Measurements from ENCODE around the gene HCFC2.

The HCFC2 gene

GRCh38 chr12:104083769-104084475, 19.6 kb downstream of the HCFC2 start:
- H2AFZ ChIP-seq (ENCODE audit: low read length), result no peak overlapping the region
- no peak overlapping the region for H3K27ac ChIP-seq (ENCODE audit: low read depth, low read length, poor library complexity, severe bottlenecking)
- no peaks in the 10 kb centered on the region for H3K79me2 ChIP-seq (ENCODE audit: insufficient read depth, low read length)
- no peak for TF ChIP-seq EZH2 (IDR thresholded peaks at IDR 0.05; ENCODE audit: borderline replicate concordance, low read length)
- TF ChIP-seq CTCF (IDR thresholded peaks at IDR 0.05; ENCODE audit: low read length), result no peak
- no peaks in the 10 kb centered on the region for H3K27me3 ChIP-seq (ENCODE audit: insufficient read depth, low read length)
- no peaks in the 10 kb centered on the region for H3K9me2 ChIP-seq (ENCODE audit: low read depth, low read length)
- H3K9ac ChIP-seq (ENCODE audit: low read length), result no peak overlapping the region
- no peak overlapping the region for H3K4me2 ChIP-seq (ENCODE audit: low read length)
- no peaks in the 10 kb centered on the region for H3K4me1 ChIP-seq (ENCODE audit: insufficient read depth, low read length, severe bottlenecking)
- no peaks in the 10 kb centered on the region for H3F3A ChIP-seq (ENCODE audit: insufficient read depth, low read length)
- peaks cover 14% of the 10 kb centered on the region; the same call in 1 of the 2 replicates for H3K36me3 ChIP-seq (ENCODE audit: insufficient read depth, low read length)
- H3K9me3 ChIP-seq (ENCODE audit: low read length), result no peaks in the 10 kb centered on the region
- H4K20me1 ChIP-seq (ENCODE audit: insufficient read depth, low read length), result no peaks in the 10 kb centered on the region
- no peak overlapping the region for H3K4me3 ChIP-seq (ENCODE audit: low read depth, low read length, poor library complexity, severe bottlenecking)

- Histone ChIP-seq H3K9me3 (ENCODE audit: low read length) (no peaks in the 10 kb centered on the region), H3K27ac (ENCODE audit: low read depth, low read length, poor library complexity, severe bottlenecking) (no peak overlapping the region), H3F3A (ENCODE audit: insufficient read depth, low read length) (no peaks in the 10 kb centered on the region), H3K9ac (ENCODE audit: low read length) (no peak overlapping the region), H3K4me2 (ENCODE audit: low read length) (no peak overlapping the region), H3K4me3 (ENCODE audit: low read depth, low read length, poor library complexity, severe bottlenecking) (no peak overlapping the region), H2AFZ (ENCODE audit: low read length) (no peak overlapping the region), H3K79me2 (ENCODE audit: insufficient read depth, low read length) (no peaks in the 10 kb centered on the region), H3K27me3 (ENCODE audit: insufficient read depth, low read length) (no peaks in the 10 kb centered on the region), H3K9me2 (ENCODE audit: low read depth, low read length) (no peaks in the 10 kb centered on the region), H3K4me1 (ENCODE audit: insufficient read depth, low read length, severe bottlenecking) (no peaks in the 10 kb centered on the region), H3K36me3 (ENCODE audit: insufficient read depth, low read length) (peaks cover 4% of the 10 kb centered on the region; the same call in 1 of the 2 replicates), H4K20me1 (ENCODE audit: insufficient read depth, low read length) (no peaks in the 10 kb centered on the region)
- TF ChIP-seq CTCF (IDR thresholded peaks at IDR 0.05; ENCODE audit: low read length) (no peak), EZH2 (IDR thresholded peaks at IDR 0.05; ENCODE audit: borderline replicate concordance, low read length) (no peak)
Observed at GRCh38 chr12:104090685-104091084, 26.4 kb downstream of the HCFC2 start.

GRCh38 chr12:104091136-104091535, 26.8 kb downstream of the HCFC2 start:
- Histone ChIP-seq H3K9me3 (ENCODE audit: low read length) (no peaks in the 10 kb centered on the region), H3K27ac (ENCODE audit: low read depth, low read length, poor library complexity, severe bottlenecking) (no peak overlapping the region), H3K27me3 (ENCODE audit: insufficient read depth, low read length) (no peaks in the 10 kb centered on the region), H3K79me2 (ENCODE audit: insufficient read depth, low read length) (no peaks in the 10 kb centered on the region), H3F3A (ENCODE audit: insufficient read depth, low read length) (no peaks in the 10 kb centered on the region), H3K9me2 (ENCODE audit: low read depth, low read length) (no peaks in the 10 kb centered on the region), H3K36me3 (ENCODE audit: insufficient read depth, low read length) (peaks cover 4% of the 10 kb centered on the region; the same call in 1 of the 2 replicates), H3K4me1 (ENCODE audit: insufficient read depth, low read length, severe bottlenecking) (no peaks in the 10 kb centered on the region), H4K20me1 (ENCODE audit: insufficient read depth, low read length) (no peaks in the 10 kb centered on the region), H3K4me2 (ENCODE audit: low read length) (no peak overlapping the region), H2AFZ (ENCODE audit: low read length) (no peak overlapping the region), H3K4me3 (ENCODE audit: low read depth, low read length, poor library complexity, severe bottlenecking) (no peak overlapping the region), H3K9ac (ENCODE audit: low read length) (no peak overlapping the region)
- TF ChIP-seq CTCF (IDR thresholded peaks at IDR 0.05; ENCODE audit: low read length), result no peak
- TF ChIP-seq EZH2 (IDR thresholded peaks at IDR 0.05; ENCODE audit: borderline replicate concordance, low read length), result no peak
